ENCODE data around the gene LUC7L3.
"Not testable (repeated sequence)": the region's sequence is repeated elsewhere in the genome, so short reads cannot be mapped to it uniquely, and the experiment has no call there.

LUC7L3 gene

GRCh38 chr17:50686494-50687199, 32.8 kb upstream of the LUC7L3 start:
- no peak for DNase-seq

GRCh38 chr17:50687200-50688066, 32.0 kb upstream of the LUC7L3 start:
- no peak for DNase-seq

GRCh38 chr17:50688245-50688644, 31.2 kb upstream of the LUC7L3 start:
- peak in 1 of 2 experiments; percentile 17 for DNase-seq

GRCh38 chr17:50689251-50689650, 30.2 kb upstream of the LUC7L3 start:
- peak in 1 of 2 experiments; percentile 46 for DNase-seq

- no peak for DNase-seq
Measured at GRCh38 chr17:50689956-50690886, 29.2 kb upstream of the LUC7L3 start.

GRCh38 chr17:50690887-50691549, 28.4 kb upstream of the LUC7L3 start:
- DNase-seq = no peak

- DNase-seq = no peak
Measured at GRCh38 chr17:50691550-50692447, 27.6 kb upstream of the LUC7L3 start.

GRCh38 chr17:50692448-50693035, 26.9 kb upstream of the LUC7L3 start:
- DNase-seq = no peak

GRCh38 chr17:50693036-50693682, 26.2 kb upstream of the LUC7L3 start:
- no peak for DNase-seq

GRCh38 chr17:50696365-50696879, 23.0 kb upstream of the LUC7L3 start:
- no peak for DNase-seq

- no peak for DNase-seq
Measured at GRCh38 chr17:50697062-50697461, 22.3 kb upstream of the LUC7L3 start.

GRCh38 chr17:50697663-50698272, 21.6 kb upstream of the LUC7L3 start:
- DNase-seq = no peak

GRCh38 chr17:50699410-50699809, 20.0 kb upstream of the LUC7L3 start:
- no peak for DNase-seq

- DNase-seq = no peak
Measured at GRCh38 chr17:50703162-50703561, 16.2 kb upstream of the LUC7L3 start.

- peak; percentile 84 to 93 for DNase-seq
Measured at GRCh38 chr17:50707289-50708049, 11.9 kb upstream of the LUC7L3 start, which contains the start of gene ANKRD40. Gene ANKRD40 (minus strand): TSS chr17:50707914. CDS start chr17:50707654, 260 bp downstream.

GRCh38 chr17:50708050-50709000, 11.1 kb upstream of the LUC7L3 start:
- peak in 1 of 2 experiments; percentile 40 for DNase-seq

GRCh38 chr17:50709053-50709452, 10.3 kb upstream of the LUC7L3 start:
- not testable (repeated sequence) for DNase-seq
